Transverse colon (tissue), 4 donors: ENCODE data around the gene DRGX.

Experiments used
- EP300 ChIP-seq: sonication (generic); formaldehyde crosslinking; IDR thresholded peaks from one replicate; pipeline ENCODE4 v1.6.1; 2017; ENCODE audit warnings: antibody characterized with exemption, low read depth
- POLR2A ChIP-seq: fragments of 450-650 bp; IDR thresholded peaks from one replicate; pipeline ENCODE4 v1.6.1; 2016; ENCODE audit warnings: antibody characterized with exemption, mild to moderate bottlenecking, moderate library complexity
- POLR2AphosphoS5 ChIP-seq, 3 donors: sonication (generic); formaldehyde crosslinking; IDR thresholded peaks; one replicate each; pipeline ENCODE4 v1.6.1; 2016; ENCODE audit warnings: antibody characterized with exemption in 3 of 3
- TF ChIP-seq, protein P1 (sequence below), 5 experiments: fragments of 200-600 bp in 3 of 5; fragments of 450-650 bp in 2 of 5; sonication (generic) in 3 of 5; IDR thresholded peaks; 1 replicate in 2 of 5; 2 replicates in 3 of 5; pipeline ENCODE4 v1.5.1; 2016 to 2017; ENCODE audit warnings: antibody characterized with exemption in 5 of 5, inconsistent platforms in 3 of 5, mild to moderate bottlenecking in 2 of 5, moderate library complexity in 1 of 5

DNA sequence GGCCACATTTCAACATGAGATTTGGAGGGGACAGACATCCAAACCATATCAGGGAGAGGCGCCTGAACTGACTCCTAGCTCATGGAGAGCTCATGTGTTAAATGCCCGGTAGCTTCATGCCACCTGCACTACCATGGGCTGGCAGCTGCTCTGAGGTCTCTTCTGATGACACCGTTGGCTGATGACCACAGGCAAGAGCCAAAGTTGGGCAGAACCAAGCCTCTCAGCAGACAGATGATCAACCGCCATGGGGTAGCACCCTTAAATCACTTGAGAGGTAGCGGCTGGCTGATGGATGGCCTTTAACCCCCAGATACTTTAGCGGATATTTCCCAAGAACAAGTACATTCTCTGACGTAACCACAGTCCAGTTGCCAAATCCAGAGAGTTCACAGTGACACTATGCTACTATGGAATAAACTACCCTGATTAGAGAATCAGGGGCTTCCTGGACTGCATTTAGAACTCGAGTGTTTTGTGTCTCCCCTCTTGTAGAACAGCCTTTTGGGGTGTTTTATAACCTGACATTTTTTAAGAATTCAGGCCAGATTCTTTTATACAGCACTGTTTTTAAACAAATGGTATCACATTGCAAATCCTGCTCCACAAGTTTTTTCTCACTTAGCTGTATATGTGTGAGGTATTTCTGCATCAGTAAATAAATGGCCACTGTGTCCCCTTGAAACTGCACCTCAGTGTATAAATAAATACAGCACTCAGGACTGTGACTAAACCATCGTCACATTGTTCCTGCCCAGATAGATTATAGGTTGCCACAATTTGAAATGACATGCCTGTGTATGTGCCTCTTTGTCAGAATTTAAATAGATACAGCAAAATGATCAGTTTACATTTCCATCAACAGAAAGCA lies 30.8 kb upstream of the DRGX start:
- TF ChIP-seq, protein P1, sequence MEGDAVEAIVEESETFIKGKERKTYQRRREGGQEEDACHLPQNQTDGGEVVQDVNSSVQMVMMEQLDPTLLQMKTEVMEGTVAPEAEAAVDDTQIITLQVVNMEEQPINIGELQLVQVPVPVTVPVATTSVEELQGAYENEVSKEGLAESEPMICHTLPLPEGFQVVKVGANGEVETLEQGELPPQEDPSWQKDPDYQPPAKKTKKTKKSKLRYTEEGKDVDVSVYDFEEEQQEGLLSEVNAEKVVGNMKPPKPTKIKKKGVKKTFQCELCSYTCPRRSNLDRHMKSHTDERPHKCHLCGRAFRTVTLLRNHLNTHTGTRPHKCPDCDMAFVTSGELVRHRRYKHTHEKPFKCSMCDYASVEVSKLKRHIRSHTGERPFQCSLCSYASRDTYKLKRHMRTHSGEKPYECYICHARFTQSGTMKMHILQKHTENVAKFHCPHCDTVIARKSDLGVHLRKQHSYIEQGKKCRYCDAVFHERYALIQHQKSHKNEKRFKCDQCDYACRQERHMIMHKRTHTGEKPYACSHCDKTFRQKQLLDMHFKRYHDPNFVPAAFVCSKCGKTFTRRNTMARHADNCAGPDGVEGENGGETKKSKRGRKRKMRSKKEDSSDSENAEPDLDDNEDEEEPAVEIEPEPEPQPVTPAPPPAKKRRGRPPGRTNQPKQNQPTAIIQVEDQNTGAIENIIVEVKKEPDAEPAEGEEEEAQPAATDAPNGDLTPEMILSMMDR (IDR thresholded peaks at IDR 0.05): no peak
- TF ChIP-seq POLR2A (no peak), POLR2AphosphoS5 (IDR thresholded peaks at IDR 0.05) (no peak), EP300 (no peak)
